NCI-H2196 (cell line): ENCODE results near the gene UXS1.
A peak's percentile ranks its signal among the peaks of the same experiment; 100 is the strongest.
"Not testable (repeated sequence)": the region's sequence is repeated elsewhere in the genome, so short reads cannot be mapped to it uniquely, and the experiment has no call there.

ENCODE experiments used
- DNase-seq: peaks from one replicate; lab custom pipeline; 2025; ENCODE audit not compliant: unreplicated experiment; lab: John Stamatoyannopoulos, UW

The UXS1 gene

GRCh38 chr2:106193977-106194778 is at the start of gene UXS1:
TSS of gene UXS1 (minus strand) at chr2:106194301. CDS start at chr2:106194241, 60 bp downstream.
- peak; percentile 95 for DNase-seq

GRCh38 chr2:106239491-106239890 is 45.4 kb upstream of the UXS1 start:
- not testable (repeated sequence) for DNase-seq

GRCh38 chr2:106235392-106235791 is 41.3 kb upstream of the UXS1 start:
- not testable (repeated sequence) for DNase-seq

- DNase-seq, result no peak
Measured at GRCh38 chr2:106233350-106233706, 39.2 kb upstream of the UXS1 start.

DNA sequence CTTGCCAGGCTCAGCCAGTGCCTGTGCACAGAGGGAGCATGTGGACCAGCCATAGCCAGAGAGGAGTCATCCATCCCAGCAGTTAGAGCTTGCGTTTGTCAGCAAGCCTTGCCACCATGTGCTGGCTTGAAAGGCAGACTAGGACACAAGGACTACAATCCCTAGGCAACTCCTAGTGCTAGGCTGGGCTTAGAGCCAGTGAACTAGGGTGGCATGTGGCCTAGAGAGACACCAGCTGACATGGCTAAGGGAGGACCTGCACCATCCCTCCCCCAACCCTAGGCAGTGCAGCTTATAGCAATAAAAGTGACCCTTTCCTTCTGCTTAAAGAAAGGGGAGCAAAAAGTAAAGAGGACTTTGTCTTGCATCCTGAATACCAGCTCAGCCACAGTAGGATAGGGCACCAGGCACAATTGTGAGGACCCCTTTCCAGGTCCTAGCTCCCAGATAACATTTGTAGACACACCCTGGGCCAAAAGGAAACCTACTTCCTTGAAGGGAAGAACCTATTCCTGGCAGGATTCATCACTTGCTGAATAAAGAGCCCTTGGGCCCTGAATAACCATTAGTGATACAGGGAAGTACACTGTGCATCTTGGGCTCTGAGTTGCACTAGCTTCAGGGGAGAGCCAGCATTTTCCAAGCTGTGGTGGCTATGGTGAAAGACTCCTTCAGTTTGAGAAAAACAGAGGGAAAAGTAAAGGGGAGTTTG is 38.7 kb upstream of the UXS1 start:
- no peak for DNase-seq

DNA sequence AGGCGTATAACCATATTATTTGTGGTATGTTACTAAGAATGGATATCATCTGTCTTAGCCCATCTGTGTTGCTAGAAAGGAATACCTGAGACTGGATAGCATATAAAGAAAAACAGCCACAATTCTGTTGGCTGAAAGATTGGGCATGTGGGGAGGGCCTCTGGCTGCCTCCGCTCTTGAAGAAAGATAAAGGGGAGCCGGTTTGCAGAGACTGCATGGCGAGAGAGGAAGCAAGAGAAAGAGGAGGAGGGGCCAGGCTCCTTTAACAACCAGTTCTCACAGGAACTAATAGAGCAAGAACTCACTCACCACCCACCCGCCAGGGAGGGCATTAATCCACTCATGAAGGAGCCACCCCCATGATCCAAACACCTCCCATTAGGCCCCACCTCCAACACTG is 29.2 kb upstream of the UXS1 start:
- DNase-seq, result no peak

DNA sequence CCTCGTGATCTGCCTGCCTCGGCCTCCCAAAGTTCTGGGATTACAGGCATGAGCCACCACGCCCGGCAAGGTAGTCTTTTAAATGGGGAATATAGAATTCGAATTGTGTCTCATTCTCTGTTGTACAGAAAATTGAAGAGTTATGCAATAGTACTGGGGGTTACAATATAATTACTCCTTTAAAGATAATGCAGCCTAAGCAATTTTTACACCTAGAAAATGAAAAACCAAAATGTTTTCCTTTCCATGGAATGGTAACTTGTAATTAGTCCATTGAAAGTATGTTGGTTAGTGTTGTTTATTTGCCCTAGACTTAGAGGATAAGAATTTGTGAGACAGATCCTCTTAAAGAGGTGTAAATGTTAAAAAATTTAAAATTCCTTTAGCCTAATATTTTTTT is 28.0 kb upstream of the UXS1 start:
- DNase-seq, result not testable (repeated sequence)

DNA sequence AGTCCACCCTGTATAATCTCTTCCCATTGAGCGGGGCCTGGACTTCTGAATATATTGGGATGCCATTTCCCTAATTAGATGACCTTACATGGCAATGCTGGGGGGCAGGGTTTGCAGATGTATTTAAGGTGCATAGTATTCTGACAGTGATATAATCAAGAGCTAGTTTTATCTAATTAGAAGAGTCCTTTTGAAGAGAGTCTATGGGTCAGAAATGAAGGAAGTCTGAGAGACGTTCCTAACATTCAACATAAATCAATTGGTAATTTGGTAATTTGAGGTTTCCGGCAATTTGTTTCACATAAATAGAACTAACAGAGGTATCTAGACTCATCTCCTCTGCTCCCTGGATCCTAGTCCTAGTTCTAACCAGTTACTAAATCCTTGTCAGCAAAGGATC is 25.7 kb upstream of the UXS1 start:
- no peak for DNase-seq

DNA sequence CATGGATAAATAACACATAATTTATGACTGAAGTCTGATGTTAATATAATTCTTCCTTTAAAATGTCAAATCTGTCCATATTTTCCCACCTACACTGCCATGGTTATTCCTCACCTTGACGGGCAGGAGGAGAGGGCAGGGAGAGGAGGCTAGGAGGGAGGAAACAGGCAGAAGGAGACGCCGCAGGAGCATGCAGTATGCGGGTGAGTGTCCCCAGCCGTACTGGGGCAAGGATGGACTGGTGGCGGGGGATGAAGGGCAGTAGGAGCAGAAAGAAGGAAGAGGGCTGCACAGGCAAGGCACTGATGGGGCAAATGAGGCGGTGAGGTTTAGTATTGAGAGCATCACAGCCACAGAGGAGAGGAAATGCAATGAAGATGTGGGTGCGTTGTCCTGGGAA is 25.1 kb upstream of the UXS1 start:
- not testable (repeated sequence) for DNase-seq

DNA sequence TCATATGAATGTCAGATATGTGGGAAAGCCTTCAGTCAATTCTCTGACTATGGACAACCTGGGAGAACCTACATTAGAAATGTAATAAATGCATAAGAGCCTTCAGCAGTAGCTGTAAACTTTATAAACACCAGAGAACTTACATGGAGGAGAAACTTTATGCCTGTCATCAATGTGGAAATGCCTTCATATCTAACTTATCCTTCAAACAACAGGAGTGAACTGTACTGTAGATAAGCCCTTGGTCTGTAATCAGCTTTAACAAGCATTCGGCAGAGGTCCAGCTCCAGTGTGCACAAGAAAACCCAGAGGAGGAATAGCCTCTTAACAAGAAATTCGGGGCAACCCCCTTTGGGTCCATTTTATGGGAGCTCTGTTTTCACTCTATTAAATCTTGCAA is 14.8 kb upstream of the UXS1 start:
- DNase-seq, result no peak

GRCh38 chr2:106208399-106208798 is 14.3 kb upstream of the UXS1 start:
- DNase-seq, result no peak

- no peak for DNase-seq
Measured at GRCh38 chr2:106207246-106207645, 13.1 kb upstream of the UXS1 start.

GRCh38 chr2:106205488-106205887 is 11.4 kb upstream of the UXS1 start:
- DNase-seq, result no peak

DNA sequence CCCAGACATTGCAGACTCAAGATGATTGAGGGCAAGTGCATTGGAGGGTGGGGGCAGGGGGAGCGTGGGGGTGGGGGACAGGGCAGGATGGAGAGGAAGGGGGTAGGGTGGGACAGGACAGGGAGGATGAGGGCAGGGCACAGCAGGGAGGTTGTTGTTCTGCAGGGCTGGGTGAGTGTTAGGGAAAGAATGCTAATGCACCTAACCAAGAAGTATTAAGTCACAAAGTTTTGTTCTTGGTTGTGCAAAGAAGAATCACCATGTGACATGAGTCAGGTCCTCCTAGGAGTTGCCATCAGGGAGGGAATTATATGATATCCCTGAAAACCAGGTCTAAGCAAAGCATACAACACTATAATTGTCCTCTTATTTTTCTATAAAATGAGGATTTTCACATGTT is 10.4 kb upstream of the UXS1 start:
- DNase-seq, result not testable (repeated sequence)

GRCh38 chr2:106201661-106202060 is 7.6 kb upstream of the UXS1 start:
- no peak for DNase-seq

GRCh38 chr2:106197878-106198277 is 3.8 kb upstream of the UXS1 start:
- no peak for DNase-seq

- DNase-seq, result no peak
Measured at GRCh38 chr2:106195981-106196380, 1.9 kb upstream of the UXS1 start.

GRCh38 chr2:106195456-106195855 is 1.4 kb upstream of the UXS1 start:
- no peak for DNase-seq

GRCh38 chr2:106193690-106193976 is 468 bp downstream of the UXS1 start:
- DNase-seq, result no peak

DNA sequence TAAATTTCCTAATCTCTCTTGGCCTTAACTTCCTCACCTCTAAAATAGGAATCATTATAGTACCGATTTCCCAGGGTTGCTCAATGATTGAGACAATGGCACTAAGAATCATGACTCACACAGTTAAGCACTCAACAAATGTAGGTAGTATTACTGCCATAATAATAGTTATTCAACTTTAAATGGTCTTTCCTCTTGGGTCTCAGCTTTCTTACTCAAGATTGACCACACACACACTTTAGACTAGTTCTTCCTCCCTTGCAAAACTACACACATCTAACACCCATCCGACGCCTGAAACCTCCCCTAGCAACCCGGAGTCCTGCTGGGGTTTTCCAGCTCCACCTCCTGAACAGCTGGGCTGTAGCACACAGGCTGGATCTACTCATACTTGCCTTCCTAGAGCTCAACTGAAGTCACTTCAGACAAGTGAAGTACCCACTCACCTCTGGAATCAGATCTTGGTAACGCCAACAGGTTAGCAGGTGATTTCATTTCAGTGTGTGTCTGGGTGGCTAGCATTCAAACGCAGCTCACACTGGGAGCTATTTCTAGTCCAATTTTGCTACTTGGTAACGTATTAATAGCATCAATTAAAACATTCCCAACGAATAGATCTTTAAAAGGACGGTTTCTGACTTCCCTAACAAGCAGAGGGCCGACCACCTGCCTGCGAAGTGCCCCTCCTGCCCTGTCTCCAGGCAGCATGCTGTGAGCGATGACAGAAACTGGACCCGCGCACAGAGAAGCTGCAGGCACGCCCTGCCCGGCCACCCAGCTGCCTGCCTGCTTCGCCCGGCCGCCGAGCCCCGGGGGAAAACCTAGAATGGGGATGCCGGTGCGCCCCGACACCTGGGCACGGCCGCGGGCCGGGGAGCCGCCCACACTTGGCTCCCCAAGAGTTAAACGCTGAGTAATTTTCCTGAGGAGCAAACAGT is 1.1 kb downstream of the UXS1 start:
- peak; percentile 73 for DNase-seq

DNA sequence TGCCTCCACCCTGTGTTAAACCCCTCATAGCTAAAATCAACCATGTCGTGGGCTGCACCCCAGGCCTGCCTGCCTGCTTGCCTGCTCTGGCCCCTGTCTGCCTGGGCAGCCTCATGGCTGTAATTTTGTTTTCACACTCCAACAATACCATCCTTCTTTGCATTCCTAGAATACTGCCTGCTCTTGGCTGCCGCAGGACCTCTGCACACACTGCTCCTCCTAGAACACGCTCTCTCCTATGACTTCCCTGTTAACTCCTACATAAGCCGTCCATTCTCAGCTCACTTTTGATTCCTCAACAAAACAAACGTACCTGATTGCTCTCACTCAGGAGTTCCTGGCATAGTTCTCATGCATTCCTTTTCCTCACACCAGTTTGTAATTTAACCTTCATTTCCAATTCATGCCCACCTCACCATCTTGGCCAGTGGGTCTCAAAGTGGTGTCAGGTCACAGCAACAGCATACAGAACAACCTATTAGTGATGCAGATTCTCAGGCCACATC is 2.5 kb downstream of the UXS1 start:
- DNase-seq, result no peak
